ENCODE results near the gene MMP20.

The MMP20 gene

DNA sequence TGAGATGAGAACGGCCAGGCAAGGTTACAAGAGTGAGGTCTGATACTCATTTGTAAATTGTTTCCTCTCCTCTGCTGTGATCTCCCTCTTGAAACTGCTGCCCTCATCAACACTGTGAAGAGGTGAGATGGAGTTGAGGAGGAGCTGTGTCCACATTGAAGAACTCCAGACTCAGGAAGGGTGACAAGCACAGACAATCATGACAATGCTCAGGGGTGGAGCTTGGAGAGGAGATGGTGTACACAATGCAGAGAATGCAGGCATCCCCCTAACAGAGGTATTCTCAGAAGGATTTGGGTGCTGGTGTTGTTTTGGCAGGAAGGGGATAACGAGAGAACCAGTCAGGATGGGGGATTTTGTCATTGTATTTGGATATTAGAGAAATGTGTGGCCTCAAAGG is 73.1 kb downstream of the MMP20 start:
- DNase-seq: no peak

DNA sequence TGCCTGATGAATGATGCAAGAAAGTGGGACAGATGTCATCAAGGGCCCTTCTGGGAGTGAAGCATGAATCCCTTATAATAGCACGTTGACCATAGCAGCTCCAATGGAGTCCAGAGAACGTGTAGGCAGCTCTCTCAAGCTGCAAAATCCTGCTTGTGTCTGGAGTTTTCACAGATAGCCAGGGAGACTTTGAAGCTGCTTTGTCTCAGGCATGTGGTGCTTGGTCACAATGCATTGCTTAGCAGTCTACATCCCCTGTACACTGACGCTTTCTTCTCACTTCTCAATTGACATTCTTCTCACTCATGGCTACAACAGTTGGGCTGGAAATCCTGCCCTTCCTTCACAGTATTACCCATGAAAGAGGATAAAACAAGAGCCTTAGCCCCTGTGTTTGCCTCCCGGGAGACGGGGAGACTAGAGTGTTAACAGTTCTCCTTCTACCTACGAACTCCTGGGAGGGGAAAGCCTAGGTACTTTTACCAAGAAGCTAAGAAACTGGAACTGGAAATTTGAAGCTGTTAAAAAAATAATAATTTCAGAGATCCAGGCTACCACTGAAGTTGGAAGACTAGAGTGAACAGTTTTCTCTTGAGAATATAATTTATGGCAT is 73.9 kb downstream of the MMP20 start:
- DNase-seq: no peak

DNA sequence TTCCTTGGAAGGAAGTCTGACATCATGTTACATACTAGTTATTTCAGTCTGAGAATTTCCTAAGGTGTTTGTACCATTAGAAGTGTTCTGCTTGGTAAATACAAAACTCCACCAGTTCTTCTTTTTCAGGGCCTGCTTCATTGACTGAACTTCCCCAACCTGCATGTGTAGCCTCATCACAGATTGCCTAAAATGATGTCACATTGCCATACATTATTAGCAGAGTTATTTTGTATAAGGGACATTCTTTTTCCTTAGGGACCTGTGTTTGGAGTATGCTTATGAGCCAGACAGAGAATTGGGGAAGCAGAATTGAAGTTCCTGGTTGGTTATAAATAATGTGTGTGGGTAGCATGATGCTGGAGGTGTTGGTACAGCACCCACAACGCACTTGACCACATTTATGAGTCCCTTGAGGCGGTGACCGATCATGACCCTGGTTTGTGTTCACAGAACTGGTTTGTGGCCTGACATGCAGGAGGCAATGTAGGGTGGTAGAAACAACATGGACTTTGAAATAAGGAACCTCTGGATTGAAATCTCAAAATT is 78.1 kb downstream of the MMP20 start:
- DNase-seq: no peak

DNA sequence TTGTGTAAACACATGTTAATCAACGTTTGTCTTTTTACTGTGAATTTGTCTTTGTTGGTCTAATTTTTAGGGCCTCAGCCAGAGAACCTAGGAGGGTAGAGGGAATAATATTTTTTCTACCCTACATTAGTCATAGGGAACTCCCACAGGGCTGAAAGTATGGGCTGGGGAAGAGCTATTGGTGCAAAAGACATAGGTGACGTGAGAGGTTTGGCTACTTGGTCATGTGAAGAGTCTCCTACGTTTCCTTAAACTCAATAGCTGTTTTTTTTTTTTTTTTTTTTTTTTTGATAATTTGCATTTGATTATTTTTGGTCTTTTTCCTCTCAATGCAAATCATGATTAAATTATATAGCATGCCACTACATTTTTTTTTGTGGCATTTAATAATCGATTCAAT is 78.7 kb downstream of the MMP20 start:
- DNase-seq: no peak

DNA sequence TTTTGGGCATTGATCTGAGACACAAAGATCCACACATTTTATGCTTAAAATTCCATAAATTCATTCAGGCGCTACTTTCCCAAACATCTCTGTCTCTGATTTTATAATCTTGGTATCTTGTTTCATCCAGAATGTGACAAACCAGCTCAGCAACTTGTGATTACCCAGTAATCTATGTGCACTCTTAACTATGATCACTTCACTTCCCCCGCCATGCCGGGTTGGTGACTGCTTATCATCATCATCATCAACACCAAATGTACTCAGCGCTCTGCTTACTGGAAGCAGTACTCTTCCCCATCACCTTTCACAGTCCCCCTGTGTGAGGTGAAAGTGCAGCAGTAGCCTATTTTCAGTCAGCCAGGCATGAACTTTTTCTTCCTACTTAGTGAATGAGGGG is 79.4 kb downstream of the MMP20 start:
- no peak for DNase-seq

DNA sequence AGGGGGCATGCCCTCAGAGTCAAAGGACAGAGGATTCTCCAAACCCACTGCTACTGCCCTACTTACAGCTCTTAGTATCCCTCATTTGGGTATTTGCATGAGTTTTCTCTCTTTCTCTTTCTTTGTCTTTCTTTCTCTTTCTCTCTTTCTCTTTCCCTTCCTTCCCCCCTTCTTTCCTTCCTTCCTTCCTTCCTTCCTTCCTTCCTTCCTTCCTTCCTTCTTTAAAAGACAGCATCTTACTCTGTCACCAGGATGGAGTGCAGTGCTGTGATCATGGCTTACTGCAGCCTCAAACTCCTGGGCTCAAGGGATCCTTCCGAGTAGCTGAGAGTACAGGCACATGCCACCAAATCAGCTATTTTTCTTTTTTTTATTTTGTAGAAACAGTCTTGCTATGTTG is 80.5 kb downstream of the MMP20 start:
- DNase-seq: no peak

DNA sequence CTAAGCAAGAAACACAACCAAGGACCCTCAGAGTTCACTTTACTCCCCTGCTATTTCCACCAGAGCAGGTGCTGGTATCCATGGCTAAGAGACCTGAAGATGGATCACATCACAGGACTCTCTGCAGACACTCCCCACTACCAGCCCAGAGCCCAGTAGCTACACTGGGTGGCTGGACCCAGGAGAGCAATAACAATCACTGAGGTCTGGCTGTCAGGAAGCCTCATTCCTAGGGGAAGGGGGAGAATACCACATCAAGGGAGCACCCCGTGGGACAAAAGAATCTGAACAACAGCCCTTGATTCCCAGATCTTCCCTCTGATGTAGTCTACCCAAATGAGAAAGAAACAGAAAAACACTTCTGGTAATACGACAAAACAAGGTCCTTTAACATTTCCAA is 85.6 kb downstream of the MMP20 start:
- no peak for DNase-seq

DNA sequence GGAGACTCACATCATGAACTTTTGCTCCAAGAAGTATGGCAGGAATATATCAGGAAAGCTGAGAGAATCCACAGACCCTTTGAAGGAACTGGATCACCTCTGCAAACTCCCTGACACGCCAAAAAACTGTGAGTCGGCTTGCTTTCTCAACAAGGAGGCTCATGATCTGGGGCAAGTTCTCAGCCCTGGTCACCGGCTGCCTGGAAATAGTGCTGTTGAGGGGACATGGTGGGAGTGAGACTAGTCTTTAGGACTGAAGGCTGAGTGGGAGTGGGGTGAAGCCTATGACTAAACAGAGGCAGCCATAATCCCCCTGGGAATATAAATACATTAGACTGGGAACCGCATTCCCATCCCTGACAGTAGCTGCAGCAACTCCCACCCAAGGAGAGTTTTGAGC is 86.2 kb downstream of the MMP20 start:
- no peak for DNase-seq

DNA sequence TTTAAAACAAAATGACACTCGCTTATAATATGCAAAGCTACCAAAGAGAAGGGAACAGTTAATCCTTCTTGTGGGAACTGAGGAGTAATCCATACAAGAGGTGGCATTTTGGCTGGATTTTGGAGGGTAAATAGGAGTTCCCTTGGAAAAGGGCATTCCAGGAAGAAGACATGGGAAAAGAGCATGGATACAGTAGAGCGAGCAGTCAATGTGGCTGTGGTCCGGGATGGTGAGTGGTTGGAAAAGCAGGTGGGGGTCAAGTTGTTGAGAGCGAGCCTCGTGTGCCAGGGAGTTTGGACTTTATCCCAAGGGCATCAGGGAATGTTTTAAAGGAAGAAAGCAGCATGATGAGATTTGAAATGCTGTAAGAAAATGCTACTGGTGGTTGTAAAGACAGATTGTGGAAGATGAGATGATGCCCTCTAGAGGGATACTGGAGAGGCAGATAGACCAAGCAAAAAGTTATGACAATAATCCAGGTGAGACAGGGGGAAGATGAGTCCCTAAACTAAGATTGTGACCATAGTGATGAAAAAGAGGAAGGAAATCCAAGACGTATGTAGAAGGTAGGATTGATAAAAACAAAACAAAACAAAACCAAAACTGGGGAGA is 90.8 kb downstream of the MMP20 start:
- no peak for DNase-seq

DNA sequence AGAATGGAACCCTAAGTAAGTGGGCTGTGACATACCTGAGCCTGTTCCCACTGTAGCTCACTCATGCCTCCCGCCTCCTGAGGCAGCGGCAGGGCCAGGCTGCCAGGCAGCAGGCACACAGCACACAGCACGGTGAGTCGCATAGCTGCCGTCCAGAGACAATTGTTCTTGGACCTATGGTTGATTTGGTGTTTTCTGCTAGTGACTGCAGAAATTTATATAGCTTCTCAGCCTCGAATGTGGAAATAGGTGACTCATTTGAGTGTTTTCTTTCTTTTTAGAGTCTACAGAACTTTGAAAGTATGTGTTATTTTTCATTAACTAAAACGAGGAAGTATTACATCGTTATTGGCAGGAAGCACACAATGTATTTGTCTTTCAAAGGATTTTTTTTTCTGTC is 94.6 kb downstream of the MMP20 start, which contains the start of gene MMP7:
Gene MMP7, minus strand, starts transcription at position 190 of the 400 bp plus-strand sequence. Its CDS starts 47 bp downstream, at position 143.
- no peak for DNase-seq

DNA sequence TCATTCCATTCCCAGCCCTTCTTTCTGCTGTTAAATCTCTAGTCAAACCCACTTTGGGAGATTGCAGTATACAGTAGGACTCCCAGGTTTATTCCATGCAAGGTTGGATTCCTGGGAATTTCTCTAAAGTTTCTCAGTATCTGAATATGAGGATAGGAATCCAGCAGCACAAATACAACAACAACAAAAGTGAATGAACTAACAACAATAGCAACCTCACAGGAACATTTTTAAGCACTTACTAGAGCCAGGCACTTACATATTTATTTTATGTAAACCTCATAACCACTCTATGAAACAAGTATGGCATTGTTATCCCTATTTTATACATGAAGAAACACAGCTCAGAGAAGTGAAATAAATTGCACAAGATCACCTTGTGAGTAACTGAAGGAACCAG is 96.5 kb downstream of the MMP20 start:
- no peak for DNase-seq

DNA sequence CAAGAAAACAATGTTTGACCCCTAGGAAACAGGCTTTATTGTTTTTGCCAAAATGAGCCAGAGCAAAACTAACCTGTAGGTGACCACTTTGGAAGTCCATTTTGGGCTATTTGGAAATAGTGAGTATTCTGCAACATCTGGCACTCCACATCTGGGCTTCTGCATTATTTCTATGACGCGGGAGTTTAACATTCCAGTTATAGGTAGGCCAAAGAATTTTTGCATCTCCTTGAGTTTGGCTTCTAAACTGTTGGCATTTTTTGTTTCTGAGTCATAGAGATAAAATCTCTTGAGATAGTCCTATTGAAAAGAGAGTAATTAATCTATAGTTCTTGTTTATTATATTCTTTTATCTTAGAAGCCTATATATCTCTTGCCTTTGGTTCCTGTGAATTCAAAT is 97.4 kb downstream of the MMP20 start:
- DNase-seq: no peak

DNA sequence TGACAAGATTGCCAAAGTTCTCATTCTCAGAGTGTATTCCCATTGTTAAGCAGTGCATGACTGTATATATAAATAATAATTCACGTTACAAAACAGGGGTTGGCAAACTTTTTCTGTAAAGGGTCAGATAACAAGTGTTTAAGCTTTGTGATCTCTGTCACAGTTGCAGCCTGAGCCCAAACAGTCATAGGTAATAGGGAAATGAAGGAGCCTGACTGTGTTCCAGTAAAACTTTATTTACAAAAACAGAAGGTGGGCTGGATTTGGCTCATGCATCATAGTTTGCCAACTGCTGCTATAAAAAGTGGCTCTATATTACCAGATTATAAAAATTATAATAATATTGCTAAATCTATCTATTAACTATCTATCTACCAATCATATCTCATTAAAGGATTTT is 98.1 kb downstream of the MMP20 start:
- no peak for DNase-seq
